Mammary epithelial cell (primary cell): ENCODE measurements around the gene SCN4B.

ENCODE experiments used
- EZH2 ChIP-seq: IDR thresholded peaks from 2 replicates; pipeline ENCODE4 v1.6.1; 2012; ENCODE audit warnings: low read length, inconsistent platforms, borderline replicate concordance
- TF ChIP-seq, protein P1 (sequence below), 2 donors: IDR thresholded peaks in 1 of 2; conservative IDR thresholded peaks in 1 of 2; 2 replicates each; pipeline ENCODE4 v1.5.1; 2011 to 2012; ENCODE audit warnings: inconsistent platforms in 2 of 2, low read length in 2 of 2, mild to moderate bottlenecking in 2 of 2, control low read depth in 1 of 2, low read depth in 1 of 2; ENCODE audit not compliant: insufficient read depth in 1 of 2; ENCODE audit errors: extremely low read depth in 1 of 2

GRCh38 chr11:118153976-118154375, 1.4 kb upstream of the SCN4B start:
- TF ChIP-seq, protein P1, sequence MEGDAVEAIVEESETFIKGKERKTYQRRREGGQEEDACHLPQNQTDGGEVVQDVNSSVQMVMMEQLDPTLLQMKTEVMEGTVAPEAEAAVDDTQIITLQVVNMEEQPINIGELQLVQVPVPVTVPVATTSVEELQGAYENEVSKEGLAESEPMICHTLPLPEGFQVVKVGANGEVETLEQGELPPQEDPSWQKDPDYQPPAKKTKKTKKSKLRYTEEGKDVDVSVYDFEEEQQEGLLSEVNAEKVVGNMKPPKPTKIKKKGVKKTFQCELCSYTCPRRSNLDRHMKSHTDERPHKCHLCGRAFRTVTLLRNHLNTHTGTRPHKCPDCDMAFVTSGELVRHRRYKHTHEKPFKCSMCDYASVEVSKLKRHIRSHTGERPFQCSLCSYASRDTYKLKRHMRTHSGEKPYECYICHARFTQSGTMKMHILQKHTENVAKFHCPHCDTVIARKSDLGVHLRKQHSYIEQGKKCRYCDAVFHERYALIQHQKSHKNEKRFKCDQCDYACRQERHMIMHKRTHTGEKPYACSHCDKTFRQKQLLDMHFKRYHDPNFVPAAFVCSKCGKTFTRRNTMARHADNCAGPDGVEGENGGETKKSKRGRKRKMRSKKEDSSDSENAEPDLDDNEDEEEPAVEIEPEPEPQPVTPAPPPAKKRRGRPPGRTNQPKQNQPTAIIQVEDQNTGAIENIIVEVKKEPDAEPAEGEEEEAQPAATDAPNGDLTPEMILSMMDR (conservative IDR thresholded peaks at IDR 0.05 in 1 of 2, IDR thresholded peaks at IDR 0.05 in 1 of 2; ENCODE audit: extremely low read depth in 1 of 2, insufficient read depth in 1 of 2, low read depth in 1 of 2, low read length in 2 of 2): no peak
- TF ChIP-seq EZH2: no peak
